ENCODE measurements around the gene RRM1. TPM values are rescaled to one million over a fixed set of nuclear protein-coding genes. Genes with fewer than 3 reads are reported as not detected.

RRM1 gene
- total RNA-seq, 1 donor from 2014 or later, result 50.8 TPM

GRCh38 chr11:4187055-4187988, 92.7 kb downstream of the RRM1 start:
- H3K27me3 ChIP-seq, result no peaks in the 10 kb centered on the region
- H3K36me3 ChIP-seq, result no peaks in the 10 kb centered on the region
- no peak for TF ChIP-seq POLR2A (IDR thresholded peaks at IDR 0.05)
- peak in 1 of 2 donors; percentile 51 for TF ChIP-seq POLR2AphosphoS5 (IDR thresholded peaks at IDR 0.05; ENCODE audit: insufficient read depth in 1 of 2, low read depth in 1 of 2)
- TF ChIP-seq, protein P1, sequence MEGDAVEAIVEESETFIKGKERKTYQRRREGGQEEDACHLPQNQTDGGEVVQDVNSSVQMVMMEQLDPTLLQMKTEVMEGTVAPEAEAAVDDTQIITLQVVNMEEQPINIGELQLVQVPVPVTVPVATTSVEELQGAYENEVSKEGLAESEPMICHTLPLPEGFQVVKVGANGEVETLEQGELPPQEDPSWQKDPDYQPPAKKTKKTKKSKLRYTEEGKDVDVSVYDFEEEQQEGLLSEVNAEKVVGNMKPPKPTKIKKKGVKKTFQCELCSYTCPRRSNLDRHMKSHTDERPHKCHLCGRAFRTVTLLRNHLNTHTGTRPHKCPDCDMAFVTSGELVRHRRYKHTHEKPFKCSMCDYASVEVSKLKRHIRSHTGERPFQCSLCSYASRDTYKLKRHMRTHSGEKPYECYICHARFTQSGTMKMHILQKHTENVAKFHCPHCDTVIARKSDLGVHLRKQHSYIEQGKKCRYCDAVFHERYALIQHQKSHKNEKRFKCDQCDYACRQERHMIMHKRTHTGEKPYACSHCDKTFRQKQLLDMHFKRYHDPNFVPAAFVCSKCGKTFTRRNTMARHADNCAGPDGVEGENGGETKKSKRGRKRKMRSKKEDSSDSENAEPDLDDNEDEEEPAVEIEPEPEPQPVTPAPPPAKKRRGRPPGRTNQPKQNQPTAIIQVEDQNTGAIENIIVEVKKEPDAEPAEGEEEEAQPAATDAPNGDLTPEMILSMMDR (IDR thresholded peaks at IDR 0.05), result peak; percentile 91 to 99 (median 92)
- H3K4me1 ChIP-seq, result peaks cover 14% of the 10 kb centered on the region
- H3K4me3 ChIP-seq, result peak overlapping the region; percentile 56 to 65
- H3K27ac ChIP-seq, result peak overlapping the region; percentile 78
- H3K9me3 ChIP-seq, result no peaks in the 10 kb centered on the region
- peak; percentile 93 to 94 for DNase-seq (ENCODE audit: extremely low spot score in 2 of 2)
- intact Hi-C loops (cut with DNase I), result no loop called here

Other genes with a start within 250 kb of the RRM1 start
- 68.8 TPM for gene STIM1, start 239.1 kb upstream of the RRM1 start, total RNA-seq